HG03280 (cell line): ENCODE data around the gene SLC34A3.

ENCODE experiments used
- ATAC-seq: cut with Tn5 transposase; IDR thresholded peaks from one replicate; pipeline ENCODE4 v1.9.1; 2021; ENCODE audit warnings: mild to moderate bottlenecking, moderate library complexity; ENCODE audit not compliant: unreplicated experiment

SLC34A3 gene

GRCh38 chr9:137273611-137274320 lies 43.1 kb downstream of the SLC34A3 start:
- ATAC-seq, result no peak

GRCh38 chr9:137275203-137275587 lies 44.5 kb downstream of the SLC34A3 start:
- no peak for ATAC-seq

GRCh38 chr9:137275588-137276472 lies 45.1 kb downstream of the SLC34A3 start:
- no peak for ATAC-seq

- ATAC-seq, result no peak
Measured at GRCh38 chr9:137276473-137277328, 46.0 kb downstream of the SLC34A3 start.

GRCh38 chr9:137277329-137278041 lies 46.8 kb downstream of the SLC34A3 start, which contains the start of gene TOR4A:
Gene TOR4A, plus strand, starts transcription at chr9:137277726. Its CDS starts 964 bp downstream, at chr9:137278690.
- ATAC-seq, result peak; percentile 65

GRCh38 chr9:137278061-137278701 lies 47.5 kb downstream of the SLC34A3 start:
- no peak for ATAC-seq

- ATAC-seq, result no peak
Measured at GRCh38 chr9:137278721-137279711, 48.3 kb downstream of the SLC34A3 start.

- ATAC-seq, result no peak
Measured at GRCh38 chr9:137279741-137280473, 49.2 kb downstream of the SLC34A3 start.

GRCh38 chr9:137280474-137281344 lies 50.0 kb downstream of the SLC34A3 start:
- ATAC-seq, result no peak

GRCh38 chr9:137281345-137282116 lies 50.8 kb downstream of the SLC34A3 start:
- ATAC-seq, result no peak
